ENCODE measurements around the gene TBX19.

Gene TBX19

DNA sequence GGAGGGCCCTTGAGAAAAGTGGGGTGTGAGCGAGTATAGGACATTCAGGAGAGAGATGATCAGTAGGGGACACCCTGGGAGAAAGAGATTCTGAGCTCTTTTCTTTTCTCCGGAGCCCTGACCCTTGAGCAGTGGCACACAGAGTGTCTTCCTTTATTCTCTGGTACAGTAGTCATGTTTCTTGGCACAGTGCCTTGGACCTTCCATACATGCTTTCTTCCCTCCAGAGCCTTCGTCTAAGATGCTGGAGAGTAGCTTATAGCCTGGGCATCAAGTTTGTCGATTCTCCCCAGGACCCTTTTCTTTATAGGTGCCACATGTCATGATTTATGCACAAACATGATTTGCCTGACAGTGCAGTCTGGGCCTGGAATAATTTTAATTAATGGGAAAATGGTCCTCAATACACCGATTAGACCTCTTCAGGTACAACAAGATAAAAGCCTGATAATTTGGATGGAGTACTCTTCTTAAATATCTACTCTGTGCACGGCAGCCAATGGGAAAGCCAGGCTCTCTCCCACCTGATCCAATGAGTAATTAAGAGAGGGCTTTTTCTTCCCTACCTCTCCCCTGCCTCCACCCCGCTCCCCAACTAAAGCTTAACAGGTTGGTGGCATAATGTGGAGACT is at the start of gene TBX19:
TSS of gene TBX19 (plus strand) at position 582 of the 632 bp plus-strand sequence. CDS start 214 bp downstream, outside the sequence.
- peak in 1 of 2 experiments; percentile 36 for DNase-seq

DNA sequence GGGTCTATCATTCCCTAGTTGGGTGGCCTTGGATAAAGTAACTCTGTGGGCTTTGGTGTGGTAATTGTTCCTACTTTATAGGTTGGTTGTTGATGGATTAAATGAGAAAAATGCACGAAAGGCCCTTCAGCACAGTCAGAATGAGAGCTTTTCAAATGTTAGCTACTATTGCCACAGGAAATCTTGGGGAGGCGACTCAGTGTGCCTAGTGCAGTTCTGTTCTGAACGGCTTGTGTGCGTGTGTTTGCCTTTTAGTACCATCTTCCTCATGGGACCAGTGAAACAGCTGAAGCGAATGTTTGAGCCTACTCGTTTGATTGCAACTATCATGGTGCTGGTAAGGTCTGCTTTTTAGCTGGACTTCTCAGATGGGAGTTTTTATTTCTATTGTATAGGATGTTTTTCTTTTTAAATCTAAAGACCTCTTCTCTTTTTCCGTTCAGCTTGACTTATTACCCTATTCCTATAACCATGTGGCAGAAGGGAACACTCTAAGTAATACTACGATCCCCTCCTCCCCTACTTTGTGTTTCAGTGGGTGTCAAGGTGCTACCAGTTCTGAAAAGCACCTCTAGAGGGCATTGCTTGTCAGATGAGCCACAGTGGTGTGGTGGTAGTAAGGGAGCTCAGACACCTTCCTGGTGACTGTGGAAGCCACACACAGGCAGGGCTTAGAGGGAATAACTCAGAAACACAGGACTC is 45.7 kb upstream of the TBX19 start:
- DNase-seq = peak in 1 of 2 experiments; percentile 59

DNA sequence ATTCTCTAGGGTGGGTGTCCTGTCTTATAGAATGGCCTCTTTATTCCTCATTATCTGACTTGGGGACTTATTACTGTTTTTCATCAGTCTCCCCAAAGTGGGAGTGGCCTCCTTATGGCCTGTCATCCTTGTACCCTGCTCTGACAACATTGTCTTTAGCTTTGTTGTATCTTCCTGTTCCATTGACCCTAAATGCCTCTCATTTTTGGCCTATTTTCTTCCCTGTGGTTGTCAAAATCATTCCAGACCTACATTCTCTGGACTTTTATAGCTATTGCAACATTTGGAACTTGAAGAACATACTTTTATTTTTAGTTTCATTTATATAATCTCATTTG is 45.2 kb upstream of the TBX19 start:
- no peak for DNase-seq

GRCh38 chr1:168235937-168236336 is 44.7 kb upstream of the TBX19 start:
- DNase-seq = no peak

DNA sequence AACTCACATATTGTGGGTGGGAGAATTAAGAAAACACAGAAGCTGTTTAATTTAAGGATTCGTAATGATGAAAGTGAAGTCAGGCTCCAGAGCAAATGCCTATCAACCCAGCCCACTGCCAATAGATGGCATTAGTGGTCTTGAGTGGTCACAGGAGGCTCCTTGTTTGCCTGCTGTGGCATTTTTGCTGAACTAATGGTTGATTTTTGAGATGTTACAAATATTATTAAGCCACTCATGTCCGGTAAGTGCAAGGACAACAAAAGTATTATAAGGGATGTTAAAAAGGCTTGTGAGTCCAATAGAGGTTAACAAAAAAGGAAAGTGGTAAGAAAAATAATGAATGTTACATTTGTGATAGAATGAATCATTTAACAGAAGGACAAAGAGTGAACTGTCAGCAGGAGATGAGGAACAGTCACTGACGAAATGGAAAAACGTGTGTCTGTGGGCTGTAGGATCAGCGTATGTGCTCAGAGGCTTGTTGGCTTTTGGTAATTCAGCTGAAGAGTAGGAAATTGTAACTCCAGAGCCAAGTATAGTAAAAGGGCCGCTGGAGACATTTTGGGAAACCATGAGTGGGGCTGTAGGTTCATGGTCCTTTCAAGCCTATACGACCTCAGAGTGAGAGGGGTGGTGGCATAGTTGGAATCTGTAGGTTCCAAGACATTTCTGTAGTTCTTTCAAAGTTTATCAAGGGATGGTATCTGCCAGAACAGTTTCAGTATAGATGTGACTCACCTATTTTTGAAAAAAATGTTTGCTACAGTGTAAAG is 43.7 kb upstream of the TBX19 start:
- no peak for DNase-seq

DNA sequence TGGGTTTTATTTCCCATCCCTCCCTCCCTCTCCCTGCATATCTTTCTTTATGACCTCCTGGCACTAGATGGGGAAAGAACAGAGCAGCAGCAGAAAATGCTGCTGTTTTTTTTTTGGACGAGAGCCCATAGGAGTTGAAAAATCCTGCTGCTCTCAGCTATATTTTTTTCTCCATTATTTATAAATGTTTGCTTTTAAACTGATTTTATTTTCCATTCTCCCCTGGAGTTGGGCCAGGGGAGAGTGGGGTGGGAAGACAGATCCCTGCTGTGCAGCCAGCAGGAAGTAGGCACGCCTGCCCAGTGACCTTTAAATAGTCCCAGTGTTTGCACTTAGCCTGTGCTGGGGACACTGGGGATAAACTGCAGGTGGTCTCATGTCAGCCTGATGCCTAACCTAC is 37.5 kb upstream of the TBX19 start:
- DNase-seq = no peak

DNA sequence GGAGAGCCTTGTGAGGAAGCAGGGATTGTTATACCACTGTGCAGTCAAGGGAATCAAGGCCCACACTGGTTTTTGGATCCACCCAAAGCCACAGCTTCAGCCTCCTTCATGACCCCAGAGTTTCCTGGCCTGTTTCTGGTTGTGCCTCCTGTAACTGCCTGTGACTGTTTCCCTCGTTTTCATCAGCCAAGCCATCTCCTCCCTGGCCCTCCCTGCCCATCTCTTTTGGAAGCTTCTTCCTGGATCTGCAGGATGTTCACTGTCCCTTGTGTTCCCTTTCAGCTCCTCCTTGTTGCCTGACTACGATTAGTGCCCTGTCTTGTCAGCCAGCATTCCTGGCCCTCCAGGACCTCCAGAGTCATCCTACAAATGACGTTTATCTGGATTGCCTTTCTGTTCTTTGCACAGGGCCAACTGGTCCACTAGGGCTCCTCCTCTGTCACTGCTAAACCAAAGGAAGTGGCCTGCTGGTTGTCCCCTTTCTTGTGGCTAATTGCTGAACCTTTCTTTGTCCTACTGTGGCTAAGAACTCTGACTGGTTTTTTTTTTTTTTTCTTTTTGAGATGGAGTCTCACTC is 37.0 kb upstream of the TBX19 start:
- DNase-seq = no peak

DNA sequence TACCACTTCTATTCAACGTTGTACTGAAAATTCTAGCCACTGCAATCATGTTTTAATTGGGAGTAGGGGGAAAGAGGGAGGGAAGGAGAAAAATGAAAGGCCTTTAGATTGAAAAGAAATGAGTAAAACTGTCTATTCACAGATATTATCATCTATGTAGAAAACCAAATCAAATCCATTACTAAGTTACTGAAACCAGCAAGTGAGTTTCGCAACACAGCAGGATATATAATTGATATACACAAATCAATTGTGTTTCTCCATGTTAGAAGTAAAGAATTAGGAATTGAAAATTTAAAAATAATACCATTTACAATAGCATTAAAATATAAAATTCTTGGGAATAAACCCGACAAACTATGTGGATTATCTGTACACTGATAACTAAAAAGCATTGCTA is 35.6 kb upstream of the TBX19 start:
- no peak for DNase-seq

DNA sequence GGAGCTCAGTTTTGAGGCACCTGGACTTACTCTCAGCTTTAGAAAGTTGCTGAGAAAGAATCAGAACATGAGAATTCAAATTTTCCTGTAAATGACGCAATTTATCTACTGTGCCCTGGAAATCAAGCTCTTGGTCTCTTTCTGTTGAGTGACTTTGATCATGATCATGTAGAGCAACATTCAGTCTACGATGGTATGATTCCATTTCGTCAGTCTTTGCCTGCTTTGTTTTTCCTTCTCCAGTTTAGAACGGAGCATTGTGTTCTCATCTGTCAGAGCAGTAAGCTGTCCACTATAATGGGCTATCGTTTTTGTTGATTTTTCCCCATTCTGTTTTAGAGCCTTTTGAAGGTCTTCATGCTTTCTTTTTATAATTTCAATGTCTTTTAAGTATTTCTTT is 34.2 kb upstream of the TBX19 start:
- DNase-seq = no peak

- no peak for DNase-seq
These were observed 28.4 kb upstream of the TBX19 start for GRCh38 chr1:168252204-168252733.

- no peak for DNase-seq
These were observed 24.5 kb upstream of the TBX19 start for GRCh38 chr1:168256164-168256563.

GRCh38 chr1:168257397-168257796 is 23.3 kb upstream of the TBX19 start:
- no peak for DNase-seq

GRCh38 chr1:168259567-168259966 is 21.1 kb upstream of the TBX19 start:
- no peak for DNase-seq

- DNase-seq = no peak
These were observed 20.3 kb upstream of the TBX19 start for GRCh38 chr1:168260393-168260792.

GRCh38 chr1:168261390-168261789 is 19.3 kb upstream of the TBX19 start:
- no peak for DNase-seq

DNA sequence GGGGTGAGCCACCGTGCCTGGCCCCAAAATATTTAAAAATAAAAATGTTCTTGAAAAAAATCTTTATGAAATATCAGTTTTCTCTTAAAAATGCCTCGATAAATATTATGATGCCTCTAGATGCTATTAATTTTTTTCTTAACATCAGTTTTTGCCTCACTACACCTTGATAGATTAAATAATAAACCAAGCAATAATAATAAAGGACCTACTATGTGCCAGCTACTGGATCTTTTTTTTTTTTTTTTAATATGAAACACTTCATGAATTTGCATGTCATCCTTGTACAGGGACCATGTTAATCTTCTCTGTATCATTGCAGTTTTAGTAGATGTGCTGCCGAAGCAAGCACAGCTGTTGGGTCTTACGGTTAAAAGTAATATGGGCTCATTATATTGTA is 17.5 kb upstream of the TBX19 start:
- DNase-seq = no peak

DNA sequence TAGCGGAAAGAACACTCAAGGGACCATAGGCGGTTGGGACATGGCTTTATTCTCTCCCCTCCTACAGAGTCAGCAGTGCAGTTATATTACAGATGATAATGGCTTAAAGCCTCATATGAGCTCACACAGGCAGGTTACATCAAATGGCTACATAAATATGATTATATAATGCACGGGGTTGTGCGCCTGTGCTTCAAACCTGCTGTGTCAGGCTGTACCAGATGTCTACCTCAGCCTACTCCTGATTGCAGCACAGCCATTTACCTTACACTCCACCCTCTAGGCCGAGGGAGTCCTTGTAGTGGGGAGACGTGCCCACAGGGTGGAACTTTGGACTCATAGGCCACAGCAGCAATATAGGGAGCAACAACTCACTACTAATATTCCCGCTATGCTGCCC is 16.4 kb upstream of the TBX19 start:
- no peak for DNase-seq

- no peak for DNase-seq
These were observed 15.1 kb upstream of the TBX19 start for GRCh38 chr1:168265596-168265995.

GRCh38 chr1:168266644-168267186 is 14.0 kb upstream of the TBX19 start:
- peak; percentile 30 to 73 for DNase-seq

- no peak for DNase-seq
These were observed 9.0 kb upstream of the TBX19 start for GRCh38 chr1:168271636-168272035.

- DNase-seq = no peak
These were observed 7.1 kb upstream of the TBX19 start for GRCh38 chr1:168273575-168273974.

GRCh38 chr1:168279253-168279652 is 1.4 kb upstream of the TBX19 start:
- DNase-seq = no peak

All from NCI-H446 (cell line).